CD4-positive, CD25-positive, alpha-beta regulatory T cell (primary cell): ENCODE data around the gene SEPTIN11. TPM values are rescaled to one million over a fixed set of nuclear protein-coding genes. Genes with fewer than 3 reads are reported as not detected.
A peak's percentile ranks its signal among the peaks of the same experiment; 100 is the strongest.

ENCODE experiments used
- ATAC-seq, 2 donors: fragments of 150-1000 bp; cut with Tn5 transposase; one replicate each; pipeline ENCODE4 v1.10.0; 2021; ENCODE audit warnings: low read depth in 2 of 2, moderate number of reproducible peaks in 2 of 2, moderate library complexity in 1 of 2
- DNase-seq, 3 donors: peaks; one replicate each; pipeline versions ENCODE4 v3.0.0 to v3.0.0-alpha.2; 2012 to 2022; ENCODE audit warnings: mixed read lengths in 1 of 3
- H3K27ac ChIP-seq: one replicate; pipeline ENCODE4 v1.7.0; 2013; ENCODE audit warnings: mild to moderate bottlenecking, low read length; ENCODE audit not compliant: insufficient read depth, poor library complexity, severe bottlenecking
- H3K27me3 ChIP-seq: one replicate; pipeline ENCODE4 v1.7.0; 2013; ENCODE audit warnings: low read length; ENCODE audit not compliant: control insufficient read depth, insufficient read depth
- H3K36me3 ChIP-seq: one replicate; pipeline ENCODE4 v1.7.0; 2013; ENCODE audit warnings: mild to moderate bottlenecking, low read length, moderate library complexity; ENCODE audit not compliant: control insufficient read depth, insufficient read depth
- H3K4me1 ChIP-seq: 2 replicates; pipeline ENCODE4 v1.7.0; 2013; ENCODE audit warnings: mild to moderate bottlenecking, low read length; ENCODE audit not compliant: insufficient read depth, control insufficient read depth, poor library complexity, severe bottlenecking
- H3K4me3 ChIP-seq: one replicate; pipeline ENCODE4 v1.7.0; 2013; ENCODE audit warnings: low read depth, mild to moderate bottlenecking, low read length, moderate library complexity
- H3K9me3 ChIP-seq, 2 experiments: 1 replicate in 1 of 2; 2 replicates in 1 of 2; pipeline ENCODE4 v1.7.0; 2013; ENCODE audit warnings: low read length in 2 of 2, mild to moderate bottlenecking in 1 of 2, moderate library complexity in 1 of 2; ENCODE audit not compliant: control insufficient read depth in 2 of 2
- H3K27ac Mint-ChIP-seq, 3 donors: one replicate each; pipeline ENCODE4 v1.8.0; 2020 to 2022; ENCODE audit warnings: mild to moderate bottlenecking in 3 of 3, mixed read lengths in 3 of 3, moderate library complexity in 2 of 3
- H3K27me3 Mint-ChIP-seq: one replicate; pipeline ENCODE4 v1.8.0; 2022; ENCODE audit warnings: mild to moderate bottlenecking, mixed read lengths
- H3K36me3 Mint-ChIP-seq: one replicate; pipeline ENCODE4 v1.8.0; 2020; ENCODE audit warnings: mixed read lengths
- H3K4me1 Mint-ChIP-seq, 4 donors: one replicate each; pipeline ENCODE4 v1.8.0; 2020 to 2022; ENCODE audit warnings: mixed read lengths in 4 of 4, mild to moderate bottlenecking in 1 of 4
- H3K4me3 Mint-ChIP-seq, 4 donors: one replicate each; pipeline ENCODE4 v1.8.0; 2020 to 2022; ENCODE audit warnings: mild to moderate bottlenecking in 4 of 4, mixed read lengths in 4 of 4, moderate library complexity in 3 of 4
- H3K9me3 Mint-ChIP-seq, 7 donors: one replicate each; pipeline ENCODE4 v1.8.0; 2020 to 2022; ENCODE audit warnings: mixed read lengths in 7 of 7, mild to moderate bottlenecking in 3 of 7, moderate library complexity in 2 of 7
- polyA plus RNA-seq, 4 donors: library from polyadenylated mRNA; unstranded; fragments of 300-500 nt; fragmentation: Illumina TruSeq; gene quantifications; one replicate each; pipeline ENCODE4 v1.2.3, GENCODE V29; 2021
- total RNA-seq: library from RNA; stranded (reverse); gene quantifications from one replicate; pipeline ENCODE4 v1.2.3, GENCODE V29; 2022

Gene SEPTIN11
- total and polyA plus RNA-seq, 5 donors from 2014 or later: 17.1 to 29.7 (median 22.8) TPM

DNA sequence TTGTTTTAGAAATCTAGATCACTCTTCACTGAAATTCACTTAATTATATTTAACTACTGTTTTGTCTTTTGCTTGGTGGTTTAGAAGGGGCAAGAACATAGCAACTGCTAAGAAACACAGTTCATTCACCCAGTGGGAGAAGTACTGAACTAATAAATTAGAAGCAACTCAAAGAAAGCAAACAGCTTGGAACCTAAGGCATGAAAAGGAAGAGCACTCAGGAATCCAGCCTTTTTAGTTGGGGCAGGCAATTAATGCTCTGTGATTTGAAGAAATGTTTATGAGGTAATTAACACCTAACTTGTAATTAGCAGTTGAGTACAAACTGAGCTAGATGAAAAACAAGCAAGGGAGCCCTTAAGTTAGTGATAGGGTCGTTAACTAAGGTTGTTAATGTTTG, 22.8 kb downstream of the SEPTIN11 start:
- H3K27me3 Mint-ChIP-seq: no peaks in the 10 kb centered on the region
- H3K27ac Mint-ChIP-seq: no peak overlapping the region
- DNase-seq: no peak
- no peaks in the 10 kb centered on the region for H3K4me1 ChIP-seq
- no peak overlapping the region for H3K4me3 Mint-ChIP-seq
- no peak overlapping the region for H3K4me3 ChIP-seq
- no peaks in the 10 kb centered on the region for H3K9me3 ChIP-seq
- H3K36me3 Mint-ChIP-seq: no peaks in the 10 kb centered on the region
- no peaks in the 10 kb centered on the region for H3K27me3 ChIP-seq
- no peaks in the 10 kb centered on the region for H3K36me3 ChIP-seq
- H3K9me3 Mint-ChIP-seq: peaks cover 0 to 1% (median 0%) of the 10 kb centered on the region in 7 donors
- peaks cover 0 to 11% (median 8%) of the 10 kb centered on the region in 4 donors for H3K4me1 Mint-ChIP-seq
- H3K27ac ChIP-seq: no peak overlapping the region
- ATAC-seq: no peak

DNA sequence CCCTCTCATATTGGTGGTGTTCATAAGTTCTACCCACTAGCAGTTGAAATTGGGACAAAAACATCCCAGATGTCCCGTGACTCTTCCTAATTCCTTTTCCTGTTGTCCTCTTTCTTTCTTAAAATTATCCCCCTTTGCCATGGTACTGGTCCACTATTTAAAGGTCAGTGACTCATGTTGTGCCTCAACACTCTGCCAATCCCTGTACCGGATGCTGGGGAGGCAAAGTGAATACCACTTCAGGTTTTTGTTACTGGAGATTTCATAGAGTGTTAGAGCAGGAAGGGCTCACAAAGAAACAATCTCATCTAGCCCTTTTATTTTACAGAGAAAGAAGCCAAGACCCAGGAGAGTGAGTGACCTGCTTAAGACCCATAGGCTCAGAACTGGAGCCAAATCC, 24.6 kb downstream of the SEPTIN11 start:
- no peak overlapping the region for H3K4me3 ChIP-seq
- H3K27ac ChIP-seq: no peak overlapping the region
- H3K9me3 Mint-ChIP-seq: peaks cover 0 to 3% (median 0%) of the 10 kb centered on the region in 7 donors
- H3K27ac Mint-ChIP-seq: peak overlapping the region in 1 of 3 donors; percentile 3
- H3K4me3 Mint-ChIP-seq: no peak overlapping the region
- peaks cover 4 to 28% (median 19%) of the 10 kb centered on the region in 4 donors for H3K4me1 Mint-ChIP-seq
- H3K4me1 ChIP-seq: peaks cover 8% of the 10 kb centered on the region
- ATAC-seq (no peak), DNase-seq (no peak)
- H3K9me3 ChIP-seq: no peaks in the 10 kb centered on the region
- no peaks in the 10 kb centered on the region for H3K36me3 Mint-ChIP-seq
- H3K36me3 ChIP-seq: no peaks in the 10 kb centered on the region
- H3K27me3 Mint-ChIP-seq: no peaks in the 10 kb centered on the region
- H3K27me3 ChIP-seq: no peaks in the 10 kb centered on the region

GRCh38 chr4:76977113-76977512, 27.6 kb downstream of the SEPTIN11 start:
- Histone ChIP-seq H3K9me3 (no peaks in the 10 kb centered on the region), H3K4me1 (peaks cover 9% of the 10 kb centered on the region), H3K27ac (no peak overlapping the region), H3K4me3 (no peak overlapping the region), H3K27me3 (no peaks in the 10 kb centered on the region), H3K36me3 (no peaks in the 10 kb centered on the region)
- H3K4me1 Mint-ChIP-seq: peaks cover 12 to 47% (median 28%) of the 10 kb centered on the region in 4 donors
- DNase-seq: no peak
- H3K27ac Mint-ChIP-seq: no peak overlapping the region
- ATAC-seq: no peak
- no peak overlapping the region for H3K4me3 Mint-ChIP-seq
- H3K36me3 Mint-ChIP-seq: no peaks in the 10 kb centered on the region
- peaks cover 0 to 4% (median 0%) of the 10 kb centered on the region in 7 donors for H3K9me3 Mint-ChIP-seq
- H3K27me3 Mint-ChIP-seq: no peaks in the 10 kb centered on the region

DNA sequence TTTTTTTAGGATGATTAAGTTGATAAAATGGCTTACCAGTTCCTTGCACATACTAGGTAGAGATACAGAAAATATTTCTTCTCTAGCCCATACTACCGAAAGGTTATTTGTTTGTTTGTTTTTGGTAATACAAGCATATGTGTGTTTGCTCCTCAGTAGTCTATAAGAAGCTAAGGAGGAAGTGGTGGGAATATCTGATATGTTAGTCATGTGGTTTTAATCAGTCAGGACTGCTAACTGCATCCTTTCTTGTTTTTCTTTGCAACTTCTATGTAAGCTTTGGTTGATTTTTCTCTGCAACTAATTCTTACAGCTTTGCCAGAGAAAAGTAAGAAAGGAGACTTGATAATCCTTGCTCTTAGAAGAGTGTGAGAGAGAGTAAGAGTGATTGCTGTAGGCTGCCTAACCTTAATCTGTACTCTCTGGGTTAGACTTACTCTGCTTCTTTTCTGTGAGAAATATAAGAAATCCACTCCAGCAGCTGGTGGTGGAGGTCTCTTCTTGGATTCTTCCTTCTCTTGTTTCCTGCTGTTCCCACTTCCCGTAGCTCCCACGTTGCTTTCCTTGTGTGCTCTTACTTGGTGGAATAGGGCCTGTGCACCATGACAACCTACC, 28.3 kb downstream of the SEPTIN11 start:
- H3K4me3 ChIP-seq: peak overlapping the region; percentile 37
- H3K36me3 ChIP-seq: no peaks in the 10 kb centered on the region
- no peaks in the 10 kb centered on the region for H3K9me3 ChIP-seq
- no peaks in the 10 kb centered on the region for H3K27me3 ChIP-seq
- no peak for ATAC-seq
- DNase-seq: no peak
- no peak overlapping the region for H3K4me3 Mint-ChIP-seq
- H3K4me1 ChIP-seq: peaks cover 14% of the 10 kb centered on the region
- H3K27ac Mint-ChIP-seq: no peak overlapping the region
- H3K4me1 Mint-ChIP-seq: peaks cover 15 to 51% (median 33%) of the 10 kb centered on the region in 4 donors
- peaks cover 0 to 4% (median 0%) of the 10 kb centered on the region in 7 donors for H3K9me3 Mint-ChIP-seq
- H3K27ac ChIP-seq: no peak overlapping the region
- no peaks in the 10 kb centered on the region for H3K27me3 Mint-ChIP-seq
- no peaks in the 10 kb centered on the region for H3K36me3 Mint-ChIP-seq

DNA sequence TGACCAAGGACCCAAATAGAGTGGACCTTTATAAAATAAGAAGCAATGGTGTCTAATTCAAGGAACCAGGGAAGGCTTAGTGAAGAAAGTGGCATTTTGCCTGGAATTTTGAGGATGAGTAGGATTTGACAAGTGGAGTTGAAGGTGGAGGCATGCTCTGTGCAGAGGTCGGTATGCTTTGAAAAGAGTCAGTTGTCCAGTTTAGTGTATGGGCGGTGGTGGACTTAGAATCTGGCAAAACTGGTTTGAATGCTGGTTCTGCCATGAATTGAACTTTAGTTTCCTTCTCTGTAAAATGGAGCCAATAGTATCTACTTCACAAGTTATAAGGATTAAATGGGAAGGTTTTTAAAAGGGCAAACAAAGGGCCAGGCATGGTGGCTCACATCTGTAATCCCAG, 29.7 kb downstream of the SEPTIN11 start:
- H3K4me1 Mint-ChIP-seq: peaks cover 18 to 62% (median 43%) of the 10 kb centered on the region in 4 donors

DNA sequence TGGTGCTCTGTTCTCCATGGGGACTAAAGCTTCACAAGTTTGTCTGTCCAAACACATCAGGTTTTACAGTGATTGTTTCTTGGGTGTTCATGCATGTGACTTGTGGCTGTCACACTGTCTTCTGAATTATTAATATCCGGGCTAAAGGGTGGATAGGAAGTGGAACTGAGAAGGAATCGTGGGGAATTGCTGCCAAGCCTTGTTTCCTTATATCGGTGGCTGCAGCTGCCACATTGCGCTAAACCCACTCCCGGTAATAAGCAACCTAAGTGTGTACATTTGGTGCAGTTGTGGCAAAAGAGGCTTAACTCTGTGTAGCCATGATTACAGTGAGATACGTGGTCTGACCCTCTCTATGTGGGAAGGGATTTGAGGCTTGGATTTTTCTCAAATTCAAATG, 30.7 kb downstream of the SEPTIN11 start:
- ATAC-seq: no peak
- Mint-ChIP-seq H3K4me3 (no peak overlapping the region), H3K4me1 (peaks cover 25 to 71% (median 52%) of the 10 kb centered on the region in 4 donors), H3K27ac (no peak overlapping the region), H3K36me3 (no peaks in the 10 kb centered on the region), H3K27me3 (no peaks in the 10 kb centered on the region), H3K9me3 (peaks cover 0 to 8% (median 0%) of the 10 kb centered on the region in 7 donors)
- H3K4me3 ChIP-seq: no peak overlapping the region
- H3K27ac ChIP-seq: no peak overlapping the region
- DNase-seq: no peak
- H3K27me3 ChIP-seq: no peaks in the 10 kb centered on the region
- H3K4me1 ChIP-seq: peaks cover 28% of the 10 kb centered on the region
- no peaks in the 10 kb centered on the region for H3K9me3 ChIP-seq
- no peaks in the 10 kb centered on the region for H3K36me3 ChIP-seq

More for the DNA sequence above, 29.7 kb downstream of the SEPTIN11 start:
- Histone ChIP-seq H3K36me3 (no peaks in the 10 kb centered on the region), H3K4me1 (peaks cover 24% of the 10 kb centered on the region), H3K27ac (no peak overlapping the region), H3K27me3 (no peaks in the 10 kb centered on the region), H3K4me3 (no peak overlapping the region), H3K9me3 (no peaks in the 10 kb centered on the region)
- H3K27me3 Mint-ChIP-seq: no peaks in the 10 kb centered on the region
- H3K27ac Mint-ChIP-seq: peak overlapping the region in 1 of 3 donors; percentile 11
- ATAC-seq (no peak), DNase-seq (no peak)
- H3K36me3 Mint-ChIP-seq: no peaks in the 10 kb centered on the region
- H3K4me3 Mint-ChIP-seq: peak overlapping the region in 1 of 4 donors; percentile 32
- H3K9me3 Mint-ChIP-seq: peaks cover 0 to 5% (median 0%) of the 10 kb centered on the region in 7 donors

DNA sequence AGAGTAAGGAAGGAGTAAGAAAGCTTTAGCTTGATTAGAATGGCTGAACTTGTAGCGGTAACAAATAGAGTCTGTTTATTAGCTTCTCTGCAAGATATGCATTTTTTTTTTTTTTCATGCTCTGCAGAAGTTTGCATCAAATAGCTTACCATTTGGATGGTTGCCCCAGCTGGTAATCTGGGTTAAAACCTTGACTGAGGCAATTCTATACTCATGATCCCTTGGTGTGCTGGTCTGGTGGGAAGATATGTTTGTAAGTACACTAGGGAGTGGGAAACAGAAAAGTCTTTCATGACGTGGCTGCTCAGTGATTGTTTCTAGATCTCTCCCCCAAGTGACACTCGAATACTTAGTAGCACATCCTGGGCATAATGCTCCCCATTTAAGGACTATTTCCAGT, 32.1 kb downstream of the SEPTIN11 start:
- Mint-ChIP-seq H3K27ac (peak overlapping the region in 1 of 3 donors; percentile 72), H3K9me3 (peaks cover 0 to 8% (median 0%) of the 10 kb centered on the region in 7 donors), H3K4me1 (peaks cover 25 to 80% (median 60%) of the 10 kb centered on the region in 4 donors), H3K36me3 (no peaks in the 10 kb centered on the region), H3K27me3 (no peaks in the 10 kb centered on the region), H3K4me3 (peak overlapping the region in 1 of 4 donors; percentile 62)
- H3K27ac ChIP-seq: no peak overlapping the region
- H3K36me3 ChIP-seq: no peaks in the 10 kb centered on the region
- no peaks in the 10 kb centered on the region for H3K27me3 ChIP-seq
- no peak for DNase-seq
- ATAC-seq: no peak
- H3K4me1 ChIP-seq: peaks cover 28% of the 10 kb centered on the region
- H3K4me3 ChIP-seq: no peak overlapping the region
- no peaks in the 10 kb centered on the region for H3K9me3 ChIP-seq
